GM19397 (cell line): ENCODE measurements around the gene COG5.
"Not testable (repeated sequence)": the region's sequence is repeated elsewhere in the genome, so short reads cannot be mapped to it uniquely, and the experiment has no call there.

Experiments
- ATAC-seq: cut with Tn5 transposase; IDR thresholded peaks from one replicate; pipeline ENCODE4 v1.9.1; 2021; ENCODE audit warnings: mild to moderate bottlenecking, moderate library complexity; ENCODE audit not compliant: unreplicated experiment

Gene COG5

DNA sequence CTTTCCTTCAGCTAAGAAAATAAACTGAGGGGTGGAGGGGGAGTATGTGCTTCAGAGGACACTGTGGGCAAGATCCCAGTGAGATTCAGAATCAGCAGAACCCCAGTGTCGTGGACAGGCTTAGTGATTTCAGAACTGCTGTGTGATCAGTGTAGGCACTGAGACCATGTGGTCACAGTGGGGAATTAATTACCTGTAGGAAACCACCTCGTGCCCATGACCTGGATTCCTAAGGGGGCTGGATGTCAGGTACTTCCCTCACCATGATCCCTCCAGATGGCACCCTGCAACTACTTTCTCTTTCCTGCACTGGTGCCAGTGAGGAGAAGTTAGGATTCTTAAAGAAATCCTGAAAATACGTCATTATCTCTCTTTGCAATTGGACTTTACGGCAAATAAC is 330.5 kb downstream of the COG5 start:
- no peak for ATAC-seq

- ATAC-seq, result no peak
Observed at GRCh38 chr7:107232568-107233090, 331.1 kb downstream of the COG5 start.

DNA sequence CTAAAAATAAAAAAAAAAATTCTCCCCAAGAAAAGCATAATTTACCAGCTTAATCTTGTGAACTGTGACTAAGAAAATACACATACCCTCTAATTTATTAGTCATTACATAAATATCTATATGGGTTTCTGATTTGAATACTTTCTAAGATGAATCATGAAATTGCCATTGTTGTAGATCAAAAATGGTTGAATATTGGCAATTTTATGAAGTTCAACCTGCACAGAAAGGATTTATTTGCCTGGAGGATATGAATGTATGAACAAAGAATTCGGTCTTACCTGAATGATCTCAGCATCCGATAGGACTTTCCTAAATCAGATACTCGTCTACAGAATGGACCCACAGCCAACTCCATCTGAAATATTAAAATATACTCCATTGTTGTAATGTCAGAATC is 333.4 kb downstream of the COG5 start:
- no peak for ATAC-seq

DNA sequence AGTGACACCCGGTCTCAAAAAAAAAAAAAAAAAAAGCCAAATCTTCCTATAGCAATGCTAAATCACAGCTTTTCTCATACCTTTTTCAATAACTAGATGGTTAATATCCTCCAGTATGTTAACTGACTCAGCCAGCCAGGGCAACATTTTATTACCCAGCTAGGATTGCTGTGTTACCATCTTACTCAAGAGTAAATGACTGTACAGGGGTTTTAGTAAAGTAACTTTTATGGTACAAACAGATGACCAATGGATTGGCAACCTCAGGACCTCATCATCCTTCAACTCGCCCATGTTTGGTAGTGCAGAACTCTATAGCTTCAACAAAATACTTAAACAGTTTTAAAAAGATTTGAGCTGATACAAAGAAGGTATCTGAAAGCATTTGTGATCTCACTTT is 335.4 kb downstream of the COG5 start:
- ATAC-seq, result no peak

GRCh38 chr7:107224374-107225223 is 339.1 kb downstream of the COG5 start:
- no peak for ATAC-seq

DNA sequence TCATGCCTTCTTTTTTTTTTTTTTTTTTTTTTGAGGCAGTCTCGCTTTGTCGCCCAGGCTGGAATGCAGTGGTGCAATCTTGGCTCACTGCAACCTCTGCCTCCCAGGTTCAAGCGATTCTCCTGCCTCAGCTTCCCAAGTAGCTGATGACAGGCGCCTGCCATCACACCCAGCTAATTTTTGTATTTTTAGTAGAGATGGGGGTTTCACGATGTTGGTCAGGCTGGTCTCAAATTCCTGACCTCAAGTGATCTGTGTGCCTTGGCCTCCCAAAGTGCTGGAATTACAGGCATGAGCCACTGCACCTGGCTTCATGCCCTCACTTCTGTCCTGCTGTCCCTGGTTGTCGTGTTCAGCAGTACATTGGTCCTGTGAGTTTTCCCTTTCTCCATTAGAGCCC is 342.9 kb downstream of the COG5 start:
- not testable (repeated sequence) for ATAC-seq

GRCh38 chr7:107220356-107220755 is 343.4 kb downstream of the COG5 start:
- no peak for ATAC-seq

- no peak for ATAC-seq
Observed at GRCh38 chr7:107219563-107220244, 344.0 kb downstream of the COG5 start.

- no peak for ATAC-seq
Observed at GRCh38 chr7:107213945-107214344, 349.8 kb downstream of the COG5 start.

GRCh38 chr7:107213193-107213788 is 350.4 kb downstream of the COG5 start:
- ATAC-seq, result no peak

DNA sequence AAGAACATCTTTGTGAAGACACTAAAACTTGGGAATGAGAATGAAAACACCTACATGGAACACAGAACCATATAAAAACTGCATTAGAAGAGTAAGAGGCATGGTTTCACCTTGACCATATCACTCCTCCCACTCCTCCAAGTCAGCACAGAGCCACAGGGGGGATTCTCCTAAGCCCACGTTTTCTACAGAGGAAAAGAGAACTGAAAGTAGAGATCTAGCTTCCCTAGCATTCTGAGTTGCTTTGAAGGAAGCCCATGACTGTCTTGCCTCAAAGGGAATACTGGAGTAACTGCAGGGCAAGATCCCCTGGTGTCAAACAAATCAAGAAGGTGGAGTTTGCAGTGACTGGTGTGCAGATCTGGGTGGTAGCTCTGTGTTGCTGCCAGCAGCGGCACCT is 351.0 kb downstream of the COG5 start:
- ATAC-seq, result no peak

DNA sequence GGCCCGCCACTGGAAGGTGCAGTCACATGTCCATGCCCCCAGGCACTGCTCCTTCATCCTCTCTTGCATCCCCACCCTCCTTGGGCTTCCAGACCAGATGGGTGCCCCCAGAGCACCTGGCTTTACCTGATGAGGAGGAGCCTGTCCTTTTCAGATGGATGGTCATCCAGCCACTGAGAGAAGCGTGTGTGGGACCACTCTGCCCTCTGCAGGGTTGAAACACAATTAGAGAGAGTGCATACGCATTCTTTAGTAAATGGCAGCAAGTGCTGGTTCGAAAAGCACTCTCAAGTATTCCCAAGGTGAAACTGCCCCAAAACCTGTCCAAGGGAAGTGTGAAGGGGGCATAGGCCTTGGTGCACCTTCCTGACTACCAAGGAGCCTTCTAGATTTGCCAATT is 353.3 kb downstream of the COG5 start:
- no peak for ATAC-seq

DNA sequence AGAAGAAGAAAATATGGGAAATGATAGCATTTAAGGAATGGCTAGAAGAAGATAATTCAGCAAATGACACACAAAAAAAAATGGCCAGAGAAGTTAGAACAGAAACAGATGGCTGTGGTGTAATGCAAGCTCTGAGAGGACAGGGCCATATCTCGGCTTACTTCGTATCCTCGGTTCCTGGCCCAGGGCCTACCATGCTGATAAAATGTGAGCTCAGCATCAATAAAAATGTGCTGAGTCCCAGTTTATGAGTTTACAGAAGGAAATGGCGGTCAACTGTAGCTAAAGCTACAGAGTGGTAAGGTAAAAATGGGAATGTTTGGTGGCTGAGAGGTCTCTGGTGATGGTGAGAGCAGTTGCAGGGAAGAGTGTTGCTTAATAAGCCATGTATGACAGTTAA is 354.2 kb downstream of the COG5 start:
- no peak for ATAC-seq

DNA sequence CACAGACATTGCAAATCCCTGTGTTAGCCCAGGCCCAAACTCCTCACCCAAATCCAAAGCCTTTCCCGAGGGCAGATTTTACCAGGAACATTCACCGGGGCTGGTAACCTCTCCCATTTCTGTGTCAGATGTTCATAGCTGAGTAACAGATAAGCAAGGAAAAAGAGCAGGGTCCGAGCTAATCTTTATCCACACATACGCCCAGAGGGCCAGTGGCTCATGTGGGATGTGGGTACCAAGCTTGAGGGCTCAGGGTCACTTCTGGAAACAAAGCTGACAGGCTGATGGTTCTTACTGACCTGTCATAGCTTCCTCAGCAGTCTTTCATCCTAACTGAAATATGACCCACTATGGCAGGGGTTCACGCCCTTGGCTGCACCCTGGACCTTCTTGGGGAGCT is 355.2 kb downstream of the COG5 start:
- no peak for ATAC-seq

DNA sequence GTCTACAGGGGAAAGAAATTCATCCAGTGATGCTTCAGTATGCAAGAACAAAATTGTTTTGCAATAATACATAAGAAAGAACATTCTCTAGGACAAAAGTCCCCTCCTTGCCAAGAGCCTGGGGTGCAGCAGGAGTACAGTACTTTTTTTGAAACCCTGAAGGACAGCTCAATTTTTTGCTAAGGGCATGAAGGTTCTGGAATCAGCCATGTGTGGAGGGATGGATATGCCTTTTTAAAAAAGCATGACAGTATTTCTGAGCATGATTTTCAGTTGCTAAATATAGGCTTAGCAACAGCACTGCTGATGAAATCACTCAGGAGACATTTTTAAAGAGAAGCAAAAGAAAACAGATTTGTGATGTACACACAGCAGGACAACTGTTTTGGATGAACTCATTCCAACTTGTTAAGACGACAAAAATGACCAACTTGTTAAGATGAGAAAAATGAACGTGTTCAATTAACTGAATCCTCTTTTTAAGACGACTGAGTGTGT is 355.6 kb downstream of the COG5 start:
- ATAC-seq, result no peak

DNA sequence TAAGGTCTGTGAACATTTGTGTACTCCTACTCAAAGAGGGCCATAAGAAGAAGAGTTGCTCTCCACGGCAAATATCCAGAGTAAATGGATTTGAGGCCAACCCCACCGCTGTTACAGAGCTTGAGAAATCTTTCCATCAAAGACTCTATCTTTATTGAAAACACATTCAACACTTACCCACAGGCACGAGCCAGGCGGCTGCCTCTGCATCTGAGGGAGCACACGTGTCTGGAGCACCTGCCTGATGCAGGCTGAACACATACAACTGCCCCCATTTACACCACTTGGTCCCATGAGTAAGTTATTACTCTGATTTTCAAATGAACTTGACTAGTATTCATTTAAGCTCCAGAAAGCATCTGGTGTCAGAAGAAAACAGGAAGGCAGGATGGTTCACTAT is 356.3 kb downstream of the COG5 start:
- ATAC-seq, result no peak

- no peak for ATAC-seq
Observed at GRCh38 chr7:107206706-107207105, 357.0 kb downstream of the COG5 start.

GRCh38 chr7:107206136-107206535 is 357.6 kb downstream of the COG5 start:
- no peak for ATAC-seq

DNA sequence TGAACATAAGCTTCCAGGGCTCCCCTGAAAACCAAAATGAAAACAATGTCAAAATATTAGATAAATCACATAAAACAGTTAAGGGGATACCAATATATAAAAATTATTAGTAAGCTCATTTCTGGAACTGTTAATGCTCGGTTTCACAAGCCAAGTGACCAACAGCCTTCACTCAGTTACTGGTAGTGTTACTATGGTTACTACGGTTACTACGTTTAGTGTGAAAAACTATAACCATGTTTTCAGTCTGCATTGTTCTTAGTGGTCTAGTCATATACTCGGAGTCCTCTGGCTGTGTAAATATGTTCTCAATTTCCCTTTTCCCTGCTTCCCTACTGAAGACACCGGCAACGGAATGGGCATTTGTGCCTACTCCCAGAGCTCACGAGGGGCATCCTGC is 360.1 kb downstream of the COG5 start:
- no peak for ATAC-seq

DNA sequence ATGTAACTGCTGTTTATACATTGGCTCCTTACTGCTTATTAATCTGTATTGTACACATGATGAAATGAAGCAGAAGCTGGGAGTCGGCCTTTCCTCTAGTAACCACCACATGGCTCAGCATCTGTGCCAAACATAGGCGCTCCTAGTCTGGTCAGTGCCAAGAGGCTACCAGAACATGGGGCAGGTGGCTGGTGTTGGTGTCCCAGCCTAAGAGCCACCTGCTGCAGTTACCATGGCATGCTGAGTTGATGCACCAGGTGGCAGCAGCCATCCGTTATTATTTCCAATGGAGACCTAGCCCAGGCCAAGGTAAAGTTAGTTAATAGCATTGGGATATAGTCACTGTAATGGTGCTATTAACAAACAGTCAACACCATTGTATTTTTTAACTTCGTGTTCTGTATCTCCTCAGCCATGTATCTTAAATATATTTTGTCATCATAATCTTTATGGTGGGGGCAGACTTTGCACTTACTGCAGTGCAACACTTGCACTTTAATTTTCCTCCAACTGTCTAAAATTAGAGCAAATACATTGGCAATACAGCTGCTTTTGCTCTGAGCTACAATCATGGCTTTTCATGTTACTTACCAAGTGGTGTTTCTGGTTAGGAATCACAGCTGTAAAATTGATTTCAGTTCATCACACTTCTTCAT is 361.8 kb downstream of the COG5 start:
- no peak for ATAC-seq
